Measurements from ENCODE around the gene PCIF1. TPM values are rescaled to one million over a fixed set of nuclear protein-coding genes. Genes with fewer than 3 reads are reported as not detected.
A peak's percentile ranks its signal among the peaks of the same experiment; 100 is the strongest.

The PCIF1 gene
- total RNA-seq, 2 donors from 2014 or later = 33.7 to 41.1 TPM

- DNase-seq (ENCODE audit: low spot score) = peak; percentile 77
- ATAC-seq = peak; percentile 75 to 88
- peak overlapping the region; percentile 80 to 90 for H3K27ac Mint-ChIP-seq
- H3K4me3 Mint-ChIP-seq = peak overlapping the region; percentile 73
- no peaks in the 10 kb centered on the region for H3K9me3 Mint-ChIP-seq
- no peaks in the 10 kb centered on the region for H3K27me3 Mint-ChIP-seq
- peaks cover 19% of the 10 kb centered on the region for H3K36me3 Mint-ChIP-seq
- peaks cover 36 to 41% of the 10 kb centered on the region in 2 donors for H3K4me1 Mint-ChIP-seq (ENCODE audit: low read depth in 2 of 2)
Observed at GRCh38 chr20:45944151-45944964, 9.9 kb downstream of the PCIF1 start.

- peaks cover 13% of the 10 kb centered on the region for H3K36me3 Mint-ChIP-seq
- H3K27me3 Mint-ChIP-seq = no peaks in the 10 kb centered on the region
- H3K9me3 Mint-ChIP-seq = no peaks in the 10 kb centered on the region
- ATAC-seq (no peak), DNase-seq (ENCODE audit: low spot score) (no peak)
- peak overlapping the region; percentile 73 for H3K4me3 Mint-ChIP-seq
- peaks cover 36 to 38% of the 10 kb centered on the region in 2 donors for H3K4me1 Mint-ChIP-seq (ENCODE audit: low read depth in 2 of 2)
- H3K27ac Mint-ChIP-seq = peak overlapping the region; percentile 80 to 90
Observed at GRCh38 chr20:45944965-45945677, 10.6 kb downstream of the PCIF1 start.

- ATAC-seq (peak; percentile 1 to 11), DNase-seq (ENCODE audit: low spot score) (no peak)
- Mint-ChIP-seq H3K36me3 (peaks cover 13% of the 10 kb centered on the region), H3K27ac (peak overlapping the region; percentile 80 to 90), H3K4me3 (peak overlapping the region; percentile 73), H3K4me1 (ENCODE audit: low read depth in 2 of 2) (peaks cover 36 to 38% of the 10 kb centered on the region in 2 donors), H3K27me3 (no peaks in the 10 kb centered on the region), H3K9me3 (no peaks in the 10 kb centered on the region)
Observed at GRCh38 chr20:45945678-45946148, 11.2 kb downstream of the PCIF1 start.

- DNase-seq (ENCODE audit: low spot score) = peak; percentile 84
- Mint-ChIP-seq H3K27ac (peak overlapping the region; percentile 80 to 90), H3K27me3 (no peaks in the 10 kb centered on the region), H3K4me1 (ENCODE audit: low read depth in 2 of 2) (peaks cover 36 to 38% of the 10 kb centered on the region in 2 donors), H3K9me3 (no peaks in the 10 kb centered on the region), H3K4me3 (peak overlapping the region; percentile 73), H3K36me3 (peaks cover 13% of the 10 kb centered on the region)
- peak; percentile 80 to 85 for ATAC-seq
Observed at GRCh38 chr20:45946149-45946970, 11.9 kb downstream of the PCIF1 start.

GRCh38 chr20:45947110-45947866, 12.8 kb downstream of the PCIF1 start:
- no peak for ATAC-seq
- Mint-ChIP-seq H3K4me1 (ENCODE audit: low read depth in 2 of 2) (peaks cover 36 to 42% of the 10 kb centered on the region in 2 donors), H3K9me3 (no peaks in the 10 kb centered on the region), H3K27me3 (no peaks in the 10 kb centered on the region), H3K4me3 (peak overlapping the region; percentile 73), H3K36me3 (peaks cover 13% of the 10 kb centered on the region), H3K27ac (peak overlapping the region; percentile 80 to 90)
- no peak for DNase-seq (ENCODE audit: low spot score)

- H3K9me3 Mint-ChIP-seq = no peaks in the 10 kb centered on the region
- ATAC-seq = no peak
- H3K27ac Mint-ChIP-seq = peak overlapping the region in 1 of 2 donors; percentile 80
- DNase-seq (ENCODE audit: low spot score) = no peak
- H3K4me1 Mint-ChIP-seq (ENCODE audit: low read depth in 2 of 2) = peaks cover 33 to 42% of the 10 kb centered on the region in 2 donors
- H3K4me3 Mint-ChIP-seq = no peak overlapping the region
- H3K36me3 Mint-ChIP-seq = peaks cover 13% of the 10 kb centered on the region
- H3K27me3 Mint-ChIP-seq = no peaks in the 10 kb centered on the region
Observed at GRCh38 chr20:45948261-45948733, 13.8 kb downstream of the PCIF1 start.

GRCh38 chr20:45948742-45949541, 14.5 kb downstream of the PCIF1 start:
- peak overlapping the region; percentile 28 to 43 for H3K27ac Mint-ChIP-seq
- no peak for ATAC-seq
- no peak for DNase-seq (ENCODE audit: low spot score)
- H3K36me3 Mint-ChIP-seq = peaks cover 11% of the 10 kb centered on the region
- no peaks in the 10 kb centered on the region for H3K27me3 Mint-ChIP-seq
- H3K9me3 Mint-ChIP-seq = no peaks in the 10 kb centered on the region
- H3K4me3 Mint-ChIP-seq = no peak overlapping the region
- H3K4me1 Mint-ChIP-seq (ENCODE audit: low read depth in 2 of 2) = peaks cover 28 to 37% of the 10 kb centered on the region in 2 donors

- H3K36me3 Mint-ChIP-seq = peaks cover 6% of the 10 kb centered on the region
- ATAC-seq = no peak
- no peak for DNase-seq (ENCODE audit: low spot score)
- H3K27me3 Mint-ChIP-seq = no peaks in the 10 kb centered on the region
- H3K27ac Mint-ChIP-seq = peak overlapping the region; percentile 28 to 43
- no peak overlapping the region for H3K4me3 Mint-ChIP-seq
- no peaks in the 10 kb centered on the region for H3K9me3 Mint-ChIP-seq
- peaks cover 20 to 29% of the 10 kb centered on the region in 2 donors for H3K4me1 Mint-ChIP-seq (ENCODE audit: low read depth in 2 of 2)
Observed at GRCh38 chr20:45949542-45950329, 15.3 kb downstream of the PCIF1 start.

- H3K27me3 Mint-ChIP-seq = no peaks in the 10 kb centered on the region
- no peaks in the 10 kb centered on the region for H3K9me3 Mint-ChIP-seq
- ATAC-seq (no peak), DNase-seq (ENCODE audit: low spot score) (no peak)
- H3K4me1 Mint-ChIP-seq (ENCODE audit: low read depth in 2 of 2) = peaks cover 16 to 24% of the 10 kb centered on the region in 2 donors
- H3K27ac Mint-ChIP-seq = no peak overlapping the region
- H3K36me3 Mint-ChIP-seq = peaks cover 6% of the 10 kb centered on the region
- H3K4me3 Mint-ChIP-seq = no peak overlapping the region
Observed at GRCh38 chr20:45950330-45950646, 15.8 kb downstream of the PCIF1 start.

GRCh38 chr20:45951925-45952834, 17.7 kb downstream of the PCIF1 start:
- Mint-ChIP-seq H3K27ac (peak overlapping the region in 1 of 2 donors; percentile 45), H3K4me3 (no peak overlapping the region), H3K9me3 (no peaks in the 10 kb centered on the region), H3K36me3 (no peaks in the 10 kb centered on the region), H3K27me3 (no peaks in the 10 kb centered on the region), H3K4me1 (ENCODE audit: low read depth in 2 of 2) (peaks cover 0 to 6% of the 10 kb centered on the region in 2 donors)
- ATAC-seq = no peak
- no peak for DNase-seq (ENCODE audit: low spot score)

GRCh38 chr20:45952861-45953260, 18.4 kb downstream of the PCIF1 start:
- H3K4me1 Mint-ChIP-seq (ENCODE audit: low read depth in 2 of 2) = peaks cover 0 to 6% of the 10 kb centered on the region in 2 donors
- H3K9me3 Mint-ChIP-seq = no peaks in the 10 kb centered on the region
- H3K4me3 Mint-ChIP-seq = no peak overlapping the region
- H3K27me3 Mint-ChIP-seq = no peaks in the 10 kb centered on the region
- DNase-seq (ENCODE audit: low spot score) (no peak), ATAC-seq (no peak)
- H3K36me3 Mint-ChIP-seq = no peaks in the 10 kb centered on the region
- no peak overlapping the region for H3K27ac Mint-ChIP-seq
